ENCODE data around the gene PRKN.

- no peak for TF ChIP-seq CTCF (IDR thresholded peaks at IDR 0.05)
- no peak for TF ChIP-seq ZFX (IDR thresholded peaks at IDR 0.05; ENCODE audit: borderline replicate concordance)
These were observed 540.2 kb downstream of the PRKN start for GRCh38 chr6:162187168-162187935.

Data from 22Rv1 (cell line).